Endothelial cell of umbilical vein (primary cell): ENCODE results near the gene CDH1. TPM values are rescaled to one million over a fixed set of nuclear protein-coding genes. Genes with fewer than 3 reads are reported as not detected.

Source experiments
- BruUV-seq: library from RNA; stranded (reverse); fragments of 400-500 nt; replicated peaks from 2 replicates; lab custom pipeline; 2021; lab: Mats Ljungman, UMichigan
- CTCF ChIA-PET: fragments of 300-600, 350-600 bp; sonication (Branson Sonifier 250); formaldehyde crosslinking; loops from one replicate; lab custom pipeline; 2021; ENCODE audit warnings: antibody characterized with exemption, inconsistent platforms; lab: Charles Lee
- POLR2A ChIA-PET: fragments of 300-600, 350-600 bp; sonication (Branson Sonifier 250); formaldehyde crosslinking; loops from one replicate; lab custom pipeline; 2021; ENCODE audit warnings: antibody characterized with exemption, inconsistent platforms; lab: Charles Lee
- DNase-seq: peaks from one replicate; pipeline ENCODE4 v3.0.0-alpha.2; 2011; ENCODE audit warnings: low read depth, low spot score
- FAIRE-seq: peaks from 2 replicates; lab custom pipeline; 2011; peaks lifted over from hg19 to GRCh38; lab: Jason Lieb, UNC
- H2AFZ ChIP-seq: 2 replicates; pipeline ENCODE4 v1.6.0; 2012; ENCODE audit warnings: low read depth, low read length, control low read depth, inconsistent platforms
- H3K27ac ChIP-seq: 2 replicates; pipeline ENCODE4 v1.5.1; 2011; ENCODE audit warnings: low read depth, mild to moderate bottlenecking, control low read depth, low read length, moderate library complexity; ENCODE audit not compliant: insufficient read depth
- H3K27me3 ChIP-seq, 2 experiments: 2 replicates each; pipeline versions ENCODE4 v1.6.0 to v1.6.1; 2011; ENCODE audit warnings: low read length in 2 of 2, mixed read lengths in 1 of 2; ENCODE audit not compliant: control insufficient read depth in 2 of 2, insufficient read depth in 2 of 2
- H3K36me3 ChIP-seq, 2 experiments: 2 replicates in 1 of 2; 3 replicates in 1 of 2; pipeline ENCODE4 v1.5.1; 2011; ENCODE audit warnings: low read length in 2 of 2, mild to moderate bottlenecking in 1 of 2, moderate library complexity in 1 of 2; ENCODE audit not compliant: control insufficient read depth in 2 of 2, insufficient read depth in 2 of 2; ENCODE audit errors: extremely low read depth in 1 of 2
- H3K4me1 ChIP-seq: 3 replicates; pipeline ENCODE4 v1.5.1; 2011; ENCODE audit warnings: mild to moderate bottlenecking, low read length; ENCODE audit not compliant: control insufficient read depth, insufficient read depth; ENCODE audit errors: extremely low read depth
- H3K4me2 ChIP-seq: 2 replicates; pipeline ENCODE4 v1.6.1; 2011; ENCODE audit warnings: low read length, control low read depth, mixed read lengths; ENCODE audit not compliant: insufficient read depth
- H3K4me3 ChIP-seq, 3 experiments: fragments of 200-600 bp in 1 of 3; sonication (generic), shearing (Covaris generic) in 1 of 3; replicated peaks in 1 of 3; 2 replicates each; pipeline ENCODE4 v1.5.1; 2011 to 2016; ENCODE audit warnings: control low read depth in 3 of 3, low read length in 3 of 3, mild to moderate bottlenecking in 2 of 3, inconsistent platforms in 1 of 3, low read depth in 1 of 3, moderate library complexity in 1 of 3; ENCODE audit not compliant: insufficient read depth in 1 of 3
- H3K79me2 ChIP-seq: 2 replicates; pipeline ENCODE4 v1.6.0; 2012; ENCODE audit warnings: low read length, inconsistent platforms; ENCODE audit not compliant: control insufficient read depth, insufficient read depth
- H3K9ac ChIP-seq: replicated peaks from 2 replicates; pipeline ENCODE3; 2011; ENCODE audit warnings: low read length, control low read depth; ENCODE audit not compliant: insufficient read depth; ENCODE audit errors: extremely low read depth
- H3K9me1 ChIP-seq: replicated peaks from 3 replicates; pipeline ENCODE4 v1.6.0; 2011; ENCODE audit warnings: mild to moderate bottlenecking, low read length; ENCODE audit not compliant: control insufficient read depth, insufficient read depth; ENCODE audit errors: extremely low read depth
- H3K9me3 ChIP-seq: replicated peaks from 2 replicates; pipeline ENCODE4 v1.5.1; 2012; ENCODE audit warnings: low read length, inconsistent platforms; ENCODE audit not compliant: control insufficient read depth, insufficient read depth
- H4K20me1 ChIP-seq: replicated peaks from 2 replicates; pipeline ENCODE3; 2011; ENCODE audit warnings: mild to moderate bottlenecking, low read length; ENCODE audit not compliant: control insufficient read depth, insufficient read depth; ENCODE audit errors: extremely low read depth
- EZH2 ChIP-seq: IDR thresholded peaks from 2 replicates; pipeline ENCODE4 v1.6.1; 2012; ENCODE audit warnings: borderline replicate concordance, low read depth, mild to moderate bottlenecking, moderate library complexity, low read length, inconsistent platforms; ENCODE audit not compliant: severe bottlenecking
- FOS ChIP-seq: IDR thresholded peaks from 2 replicates; pipeline ENCODE4 v1.6.1; 2011; ENCODE audit warnings: mild to moderate bottlenecking, low read length, moderate library complexity, borderline replicate concordance; ENCODE audit not compliant: insufficient read depth
- GATA2 ChIP-seq: IDR thresholded peaks from 2 replicates; pipeline ENCODE4 v1.7.0; 2011; ENCODE audit warnings: low read depth, mild to moderate bottlenecking, moderate library complexity, mixed read lengths, low read length; ENCODE audit not compliant: insufficient read length, insufficient read depth
- JUN ChIP-seq: IDR thresholded peaks from 2 replicates; pipeline ENCODE4 v1.6.1; 2011; ENCODE audit warnings: borderline replicate concordance, low read depth; ENCODE audit not compliant: insufficient read length, insufficient read depth
- MYC ChIP-seq: IDR thresholded peaks from one replicate; pipeline ENCODE4 v1.6.1; 2011; ENCODE audit warnings: mild to moderate bottlenecking, low read depth, low read length
- POLR2A ChIP-seq: IDR thresholded peaks from 2 replicates; pipeline ENCODE4 v1.6.1; 2012; ENCODE audit warnings: low read depth, mild to moderate bottlenecking, control low read depth, low read length
- POLR2AphosphoS5 ChIP-seq: IDR thresholded peaks from 2 replicates; pipeline ENCODE4 v1.6.1; 2012; ENCODE audit warnings: low read depth, mild to moderate bottlenecking, control low read depth, low read length, moderate library complexity; ENCODE audit not compliant: insufficient read depth
- dilution Hi-C: fragments of 300-500 bp; cut with MboI; formaldehyde crosslinking; loops from one replicate; pipeline ENCODE4 v1.15.0; 2019; ENCODE audit warnings: low sequenced_read_pairs; ENCODE audit not compliant: extremely low pct_ligation_motif_present
- intact Hi-C: fragments of 100-400 bp; cut with micrococcal nuclease; formaldehyde crosslinking; loops from one replicate; pipeline ENCODE4 v1.10.0; 2022
- polyA plus RNA-seq, 4 experiments: library from polyadenylated mRNA; depleted of rRNA in 3 of 4; stranded (reverse) in 3 of 4; unstranded in 1 of 4; fragments of >200 nt; gene quantifications; 2 replicates each; pipeline versions ENCODE4 v1.2.1 to v1.2.3, GENCODE V29; 2011 to 2012; ENCODE audit warnings: missing spikeins in 1 of 4
- total RNA-seq: library from RNA; stranded (reverse); gene quantifications from 2 replicates; pipeline ENCODE4 v1.2.3, GENCODE V29; 2021
- TF ChIP-seq, protein P1 (sequence below): IDR thresholded peaks from 2 replicates; pipeline ENCODE4 v1.6.1; 2011; ENCODE audit not compliant: insufficient read depth, insufficient read length
- TF ChIP-seq, protein P2 (sequence below), 2 donors: IDR thresholded peaks; 1 replicate in 1 of 2; 2 replicates in 1 of 2; pipeline ENCODE4 v1.5.1; 2011; ENCODE audit warnings: low read length in 2 of 2, mild to moderate bottlenecking in 2 of 2, moderate library complexity in 2 of 2, control low read depth in 1 of 2, inconsistent platforms in 1 of 2, low read depth in 1 of 2; ENCODE audit not compliant: insufficient read depth in 1 of 2; ENCODE audit errors: extremely low read depth in 1 of 2

CDH1 gene
- total and polyA plus RNA-seq, 2 donors (not counting 3 experiments of a cell fraction or from before 2014, with no cell fraction given), result 0.28 to 0.69 TPM

DNA sequence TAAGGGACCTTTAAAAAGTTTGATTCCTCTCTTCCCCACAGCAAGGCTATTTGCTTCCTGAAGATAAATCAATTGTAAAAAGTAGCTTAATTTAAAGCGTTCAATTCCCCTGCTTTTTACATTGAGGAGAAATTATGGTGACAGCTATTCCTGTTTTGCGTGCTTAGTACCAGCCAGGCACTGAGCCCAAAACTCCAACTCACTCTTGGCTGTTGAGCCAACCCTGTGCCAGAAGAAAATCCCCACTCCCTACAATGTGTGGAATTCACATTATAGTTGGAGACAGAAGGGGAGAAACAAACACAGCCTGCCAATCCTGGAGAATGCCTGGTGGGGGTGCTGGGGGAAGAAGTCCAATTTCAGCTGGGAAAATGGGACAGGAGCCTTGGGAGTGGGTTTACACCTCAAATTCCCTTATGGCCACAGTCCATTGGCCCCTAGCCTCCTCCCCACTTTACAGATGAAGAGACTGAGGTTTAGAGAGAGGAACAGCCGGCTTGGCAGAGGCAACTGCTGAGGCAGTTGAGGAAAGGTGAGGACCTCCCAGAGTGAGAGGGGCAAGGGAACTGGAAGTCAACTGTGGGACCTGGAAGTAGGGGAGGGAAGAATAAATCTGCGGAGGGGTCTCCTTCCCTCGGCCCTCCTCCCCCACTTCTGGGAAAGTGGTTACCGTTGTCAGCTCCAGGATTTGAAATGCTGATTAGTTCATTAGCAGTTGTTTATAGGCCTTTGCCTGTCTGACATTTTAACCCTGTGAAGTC is 26.1 kb downstream of the CDH1 start:
- H3K4me1 ChIP-seq, result no peaks in the 10 kb centered on the region
- H3K4me3 ChIP-seq, result no peak overlapping the region
- no peak for FAIRE-seq
- ChIA-PET POLR2A (no interaction called here), CTCF (no interaction called here)
- no peaks in the 10 kb centered on the region for H3K9me1 ChIP-seq
- H3K9ac ChIP-seq, result no peak overlapping the region
- peaks cover 0 to 3% of the 10 kb centered on the region in 2 experiments for H3K27me3 ChIP-seq
- intact Hi-C loops, result no loop called here
- no peaks in the 10 kb centered on the region for H3K36me3 ChIP-seq
- TF ChIP-seq, protein P1, sequence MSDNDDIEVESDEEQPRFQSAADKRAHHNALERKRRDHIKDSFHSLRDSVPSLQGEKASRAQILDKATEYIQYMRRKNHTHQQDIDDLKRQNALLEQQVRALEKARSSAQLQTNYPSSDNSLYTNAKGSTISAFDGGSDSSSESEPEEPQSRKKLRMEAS, result no peak
- TF ChIP-seq FOS, result no peak
- TF ChIP-seq, protein P2, sequence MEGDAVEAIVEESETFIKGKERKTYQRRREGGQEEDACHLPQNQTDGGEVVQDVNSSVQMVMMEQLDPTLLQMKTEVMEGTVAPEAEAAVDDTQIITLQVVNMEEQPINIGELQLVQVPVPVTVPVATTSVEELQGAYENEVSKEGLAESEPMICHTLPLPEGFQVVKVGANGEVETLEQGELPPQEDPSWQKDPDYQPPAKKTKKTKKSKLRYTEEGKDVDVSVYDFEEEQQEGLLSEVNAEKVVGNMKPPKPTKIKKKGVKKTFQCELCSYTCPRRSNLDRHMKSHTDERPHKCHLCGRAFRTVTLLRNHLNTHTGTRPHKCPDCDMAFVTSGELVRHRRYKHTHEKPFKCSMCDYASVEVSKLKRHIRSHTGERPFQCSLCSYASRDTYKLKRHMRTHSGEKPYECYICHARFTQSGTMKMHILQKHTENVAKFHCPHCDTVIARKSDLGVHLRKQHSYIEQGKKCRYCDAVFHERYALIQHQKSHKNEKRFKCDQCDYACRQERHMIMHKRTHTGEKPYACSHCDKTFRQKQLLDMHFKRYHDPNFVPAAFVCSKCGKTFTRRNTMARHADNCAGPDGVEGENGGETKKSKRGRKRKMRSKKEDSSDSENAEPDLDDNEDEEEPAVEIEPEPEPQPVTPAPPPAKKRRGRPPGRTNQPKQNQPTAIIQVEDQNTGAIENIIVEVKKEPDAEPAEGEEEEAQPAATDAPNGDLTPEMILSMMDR (IDR thresholded peaks at IDR 0.05; ENCODE audit: extremely low read depth in 1 of 2, insufficient read depth in 1 of 2, low read depth in 1 of 2, low read length in 2 of 2), result no peak
- H2AFZ ChIP-seq, result no peak overlapping the region
- DNase-seq, result no peak
- dilution Hi-C loops, result no loop called here
- H4K20me1 ChIP-seq, result no peaks in the 10 kb centered on the region
- H3K27ac ChIP-seq, result no peak overlapping the region
- no peaks in the 10 kb centered on the region for H3K9me3 ChIP-seq
- no peaks in the 10 kb centered on the region for H3K79me2 ChIP-seq
- no peak overlapping the region for H3K4me2 ChIP-seq
- BruUV-seq, result no TSS peak

DNA sequence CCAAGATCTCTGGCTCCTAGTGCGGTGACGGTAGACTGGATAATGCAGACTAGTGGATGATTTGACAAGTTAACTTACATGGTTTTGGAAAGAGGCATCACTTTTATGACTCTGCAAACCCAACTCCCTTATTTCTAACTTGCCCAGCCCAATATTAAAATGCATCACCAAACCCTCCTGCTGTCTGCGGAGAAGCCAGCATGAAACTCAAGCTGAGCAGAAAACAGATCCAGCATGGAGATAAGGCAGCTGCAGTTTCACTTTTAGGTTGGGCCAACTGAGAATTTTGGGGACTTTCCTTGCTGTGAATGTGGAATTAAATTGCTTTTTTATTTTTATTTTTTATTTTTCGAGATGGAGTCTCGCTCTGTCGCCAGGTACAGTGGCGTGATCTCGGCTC is 27.8 kb downstream of the CDH1 start:
- ChIA-PET CTCF (no interaction called here), POLR2A (no interaction called here)
- H3K79me2 ChIP-seq, result no peaks in the 10 kb centered on the region
- no peaks in the 10 kb centered on the region for H3K9me3 ChIP-seq
- FAIRE-seq, result no peak
- no peaks in the 10 kb centered on the region for H3K4me1 ChIP-seq
- dilution Hi-C loops (no loop called here), intact Hi-C loops (no loop called here)
- H3K36me3 ChIP-seq, result no peaks in the 10 kb centered on the region
- DNase-seq, result no peak
- peaks cover 0 to 3% of the 10 kb centered on the region in 2 experiments for H3K27me3 ChIP-seq
- H3K9ac ChIP-seq, result no peak overlapping the region
- H3K4me2 ChIP-seq, result no peak overlapping the region
- no peak overlapping the region for H2AFZ ChIP-seq
- no peak for TF ChIP-seq MYC
- TF ChIP-seq, protein P2 (IDR thresholded peaks at IDR 0.05; ENCODE audit: extremely low read depth in 1 of 2, insufficient read depth in 1 of 2, low read depth in 1 of 2, low read length in 2 of 2), result no peak
- no peak for TF ChIP-seq FOS
- no peak for TF ChIP-seq EZH2
- no peak for TF ChIP-seq GATA2
- no peak for TF ChIP-seq POLR2A
- no peak for TF ChIP-seq POLR2AphosphoS5
- no peak for TF ChIP-seq JUN
- TF ChIP-seq, protein P1, result no peak
- no peaks in the 10 kb centered on the region for H4K20me1 ChIP-seq
- H3K27ac ChIP-seq, result no peak overlapping the region
- H3K9me1 ChIP-seq, result no peaks in the 10 kb centered on the region
- BruUV-seq, result no TSS peak
- H3K4me3 ChIP-seq, result no peak overlapping the region
